HG03521 (cell line): ENCODE measurements around the gene CPE.
"Not testable (repeated sequence)": the region's sequence is repeated elsewhere in the genome, so short reads cannot be mapped to it uniquely, and the experiment has no call there.

Source experiments
- ATAC-seq: cut with Tn5 transposase; IDR thresholded peaks from one replicate; pipeline ENCODE4 v1.9.1; 2021; ENCODE audit warnings: mild to moderate bottlenecking, moderate library complexity; ENCODE audit not compliant: unreplicated experiment

CPE gene

DNA sequence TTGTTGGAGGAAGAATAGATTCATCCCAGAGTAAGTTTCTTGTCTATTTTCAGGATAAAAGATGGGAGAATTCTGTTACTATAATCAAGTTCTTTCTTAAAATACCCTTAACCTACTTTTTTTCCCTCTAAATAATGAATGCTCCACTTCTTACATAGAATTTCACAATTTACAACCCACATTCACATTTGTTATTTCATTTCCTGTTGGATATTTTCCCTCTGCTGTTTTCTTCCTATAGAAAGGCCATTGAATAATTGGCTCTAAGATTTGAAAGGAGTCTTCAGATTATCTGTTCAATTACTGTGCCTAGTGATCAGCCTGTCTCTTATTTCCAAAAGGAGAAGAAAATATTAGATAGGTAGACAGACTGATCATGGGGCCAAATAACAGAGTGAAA lies 79.7 kb downstream of the CPE start:
- ATAC-seq, result no peak

DNA sequence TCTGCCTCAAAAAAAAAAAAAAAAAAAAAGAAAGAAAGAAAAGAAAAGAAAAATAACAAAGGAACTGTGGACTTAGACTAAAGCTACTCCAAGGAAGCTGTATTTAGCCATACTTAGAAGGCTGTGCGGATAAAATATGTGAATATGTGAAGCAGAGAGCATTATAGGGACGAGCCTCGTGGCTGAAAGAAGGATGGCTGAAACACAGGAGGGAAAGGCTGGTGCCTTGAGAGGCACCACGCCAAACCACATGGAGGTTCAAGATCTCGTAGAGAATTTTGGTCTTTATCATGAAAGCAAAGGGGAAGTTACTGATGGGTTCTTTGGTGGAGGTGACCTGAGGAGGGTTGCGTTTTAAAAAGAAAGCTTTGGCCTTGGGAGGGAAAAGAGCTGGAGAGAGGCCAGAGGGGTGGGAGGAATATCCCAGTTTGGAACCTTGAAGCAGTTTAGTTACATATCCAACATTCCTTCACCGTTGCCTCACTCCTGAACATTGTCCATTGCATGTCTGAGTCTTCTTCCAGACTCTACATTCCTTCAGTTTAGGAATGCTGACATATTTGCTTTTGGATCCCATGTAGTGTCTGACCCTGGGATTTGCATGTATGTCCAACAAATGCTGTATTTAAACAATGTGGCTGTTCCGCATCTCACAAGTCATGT lies 82.5 kb downstream of the CPE start:
- no peak for ATAC-seq

DNA sequence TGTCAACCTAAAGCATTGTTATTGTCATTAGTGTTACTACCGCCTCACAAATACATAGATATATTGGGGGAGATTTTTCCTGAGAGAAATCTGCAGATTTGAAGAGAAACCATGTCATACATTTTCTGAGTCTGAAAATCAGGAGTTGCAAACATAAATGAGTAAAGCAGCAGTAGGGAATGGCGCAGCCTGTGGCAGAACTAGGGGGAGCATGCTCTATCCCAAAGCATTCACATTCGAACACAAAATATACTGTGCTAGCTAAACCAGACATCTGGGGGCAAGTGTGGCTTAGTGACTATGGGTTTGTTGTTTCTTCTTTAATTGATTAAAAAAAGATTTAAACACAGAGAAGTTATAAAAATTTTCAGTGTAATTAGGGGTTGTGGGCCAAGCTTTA lies 83.2 kb downstream of the CPE start:
- ATAC-seq, result no peak

DNA sequence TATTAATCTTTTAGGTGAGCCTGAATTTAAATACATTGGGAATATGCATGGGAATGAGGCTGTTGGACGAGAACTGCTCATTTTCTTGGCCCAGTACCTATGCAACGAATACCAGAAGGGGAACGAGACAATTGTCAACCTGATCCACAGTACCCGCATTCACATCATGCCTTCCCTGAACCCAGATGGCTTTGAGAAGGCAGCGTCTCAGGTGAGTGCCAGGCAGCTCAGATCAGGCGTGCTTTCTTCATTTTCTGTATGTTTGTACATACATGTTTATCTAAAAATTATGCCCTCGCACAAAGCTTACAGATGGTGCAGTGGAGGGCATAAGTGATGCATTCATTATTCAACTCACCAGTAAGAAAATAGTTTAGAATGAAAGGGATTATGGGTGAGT lies 85.6 kb downstream of the CPE start:
- peak; percentile 12 for ATAC-seq

DNA sequence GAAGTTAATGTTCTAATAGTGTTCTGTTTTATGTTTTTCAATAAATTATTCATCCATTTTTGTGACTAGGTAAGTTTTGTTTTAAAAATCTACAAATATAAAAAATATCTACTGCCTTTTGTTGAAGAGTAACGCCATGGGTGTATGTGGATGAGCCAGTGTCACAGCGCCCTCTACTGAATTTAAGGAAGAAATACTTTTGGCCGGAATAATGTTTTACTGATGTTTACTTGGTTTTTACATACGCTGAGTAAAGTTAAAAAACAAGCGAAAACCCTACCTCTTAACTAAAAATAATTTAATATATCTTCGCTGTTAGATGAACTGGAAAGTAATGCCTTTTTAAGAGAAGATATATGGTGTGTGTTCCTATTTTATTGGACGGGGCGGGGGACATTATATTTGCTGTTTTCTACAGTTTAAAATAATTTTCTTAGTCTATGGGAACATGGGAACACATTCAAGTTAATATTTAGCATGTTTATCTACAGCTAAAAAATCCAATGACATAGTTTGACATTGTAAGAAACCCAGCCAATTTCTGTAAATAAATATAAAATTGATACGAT lies 86.1 kb downstream of the CPE start:
- ATAC-seq, result peak; percentile 67

DNA sequence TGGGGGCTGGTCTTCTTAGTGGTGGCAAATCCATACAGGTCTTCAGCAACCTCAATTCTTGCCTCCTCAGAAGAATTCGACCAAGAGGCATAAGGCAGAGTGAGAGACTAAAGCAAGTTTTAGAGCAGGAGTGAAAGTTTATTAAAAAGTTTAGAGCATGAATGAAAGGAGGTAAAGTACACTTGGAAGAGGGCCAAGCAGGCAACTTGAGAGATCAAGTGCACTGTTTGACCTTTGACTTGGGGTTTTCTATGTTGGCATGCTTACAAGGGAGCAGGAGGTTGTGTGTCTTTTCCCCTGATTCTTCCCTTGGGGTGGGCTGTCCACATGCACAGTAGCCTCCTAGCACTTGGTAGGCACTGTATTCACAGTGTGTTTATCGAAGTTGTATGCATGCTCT lies 91.2 kb downstream of the CPE start:
- ATAC-seq, result no peak

DNA sequence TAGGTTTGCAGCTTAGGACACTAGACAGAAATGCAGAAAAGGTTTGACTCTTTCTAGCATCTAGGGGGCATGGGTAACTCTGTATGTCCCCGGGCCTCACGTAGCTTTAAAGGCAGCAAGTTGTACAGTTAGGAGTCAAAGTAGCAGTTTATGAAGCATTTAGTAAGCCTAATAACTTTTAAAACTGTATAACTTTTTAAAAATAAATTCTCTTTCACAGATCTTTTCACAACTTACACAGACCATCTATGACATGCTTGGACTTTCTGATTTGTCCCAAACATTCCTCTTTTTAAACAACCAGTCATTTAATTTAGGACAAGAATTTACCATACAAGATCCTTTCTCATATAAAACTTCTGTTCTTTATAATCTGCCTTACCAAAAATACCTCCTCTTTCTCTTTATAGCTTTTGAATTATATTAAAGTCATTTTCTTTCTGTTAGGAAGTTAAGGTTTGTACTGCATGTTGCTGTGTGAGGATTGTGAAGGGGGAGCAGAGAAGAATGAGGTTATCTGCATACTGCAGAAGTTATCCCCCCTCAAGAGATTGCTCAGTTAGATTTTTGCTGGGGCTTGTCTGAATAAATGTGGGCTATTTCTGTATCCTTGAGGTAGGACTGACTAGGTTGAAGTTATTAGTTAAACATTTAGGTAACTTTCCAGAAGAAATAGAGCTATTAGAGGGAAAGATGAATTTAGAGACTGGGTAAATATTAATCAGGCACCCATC lies 94.3 kb downstream of the CPE start:
- no peak for ATAC-seq

DNA sequence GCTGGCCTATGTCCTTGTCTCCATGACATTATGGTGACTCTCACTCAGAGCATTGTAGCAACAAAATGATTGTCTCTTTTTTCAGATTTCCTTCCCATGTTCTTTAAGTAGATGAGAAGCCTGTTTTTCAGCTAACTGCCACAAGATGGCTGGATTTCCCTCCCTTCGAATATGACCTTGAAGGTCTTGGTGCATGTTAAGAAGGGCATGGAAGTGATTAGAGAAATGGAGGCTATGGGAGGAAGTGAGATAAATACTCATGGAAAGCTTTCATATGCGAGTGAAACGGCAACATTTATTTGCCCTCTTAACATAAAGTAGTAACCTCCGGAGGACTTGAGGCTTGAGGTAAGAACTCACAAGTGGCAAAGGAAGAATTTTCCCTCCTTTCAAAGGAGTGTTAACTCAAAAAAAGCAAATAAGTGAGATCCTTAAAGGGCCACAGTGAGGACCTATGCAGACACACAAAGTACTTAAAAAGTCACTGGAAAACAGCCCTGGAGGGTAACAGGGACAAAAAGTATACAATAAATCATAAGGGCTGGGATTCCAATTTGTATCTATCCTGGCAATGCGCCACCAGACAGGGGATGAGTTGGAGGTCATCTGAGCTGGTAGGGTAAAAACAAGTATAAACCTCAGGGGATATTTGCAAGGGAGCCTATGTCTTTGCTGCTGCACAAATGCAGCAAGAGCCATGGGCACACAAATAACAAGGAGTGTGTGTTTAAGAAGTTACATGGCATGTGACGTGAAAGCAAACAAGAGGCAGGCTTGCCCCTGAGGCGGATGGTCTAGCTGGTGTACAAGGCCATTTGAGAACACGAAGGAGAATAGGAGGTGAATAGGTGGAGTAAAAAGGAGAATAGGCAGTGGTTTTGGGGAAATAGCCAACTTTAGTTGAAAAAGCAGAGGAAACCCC lies 96.2 kb downstream of the CPE start:
- ATAC-seq, result no peak

DNA sequence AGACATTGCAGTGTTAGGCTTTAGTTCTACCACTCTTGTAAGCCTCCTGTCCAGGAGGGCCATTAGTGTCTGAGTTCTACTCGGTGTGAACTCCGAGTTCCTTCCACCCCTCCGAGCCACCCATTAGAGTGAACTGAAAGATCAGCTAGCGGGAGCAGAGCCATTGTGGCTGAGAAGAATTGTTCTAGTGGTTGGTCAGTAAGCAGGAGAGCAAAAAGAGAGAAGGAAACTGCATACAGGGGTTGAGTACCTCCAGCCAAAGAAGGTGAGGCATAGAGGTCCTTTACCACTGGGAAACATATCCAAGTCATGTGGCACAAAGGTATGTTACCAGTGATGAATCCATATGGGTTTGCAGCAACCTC lies 96.9 kb downstream of the CPE start:
- ATAC-seq, result no peak

DNA sequence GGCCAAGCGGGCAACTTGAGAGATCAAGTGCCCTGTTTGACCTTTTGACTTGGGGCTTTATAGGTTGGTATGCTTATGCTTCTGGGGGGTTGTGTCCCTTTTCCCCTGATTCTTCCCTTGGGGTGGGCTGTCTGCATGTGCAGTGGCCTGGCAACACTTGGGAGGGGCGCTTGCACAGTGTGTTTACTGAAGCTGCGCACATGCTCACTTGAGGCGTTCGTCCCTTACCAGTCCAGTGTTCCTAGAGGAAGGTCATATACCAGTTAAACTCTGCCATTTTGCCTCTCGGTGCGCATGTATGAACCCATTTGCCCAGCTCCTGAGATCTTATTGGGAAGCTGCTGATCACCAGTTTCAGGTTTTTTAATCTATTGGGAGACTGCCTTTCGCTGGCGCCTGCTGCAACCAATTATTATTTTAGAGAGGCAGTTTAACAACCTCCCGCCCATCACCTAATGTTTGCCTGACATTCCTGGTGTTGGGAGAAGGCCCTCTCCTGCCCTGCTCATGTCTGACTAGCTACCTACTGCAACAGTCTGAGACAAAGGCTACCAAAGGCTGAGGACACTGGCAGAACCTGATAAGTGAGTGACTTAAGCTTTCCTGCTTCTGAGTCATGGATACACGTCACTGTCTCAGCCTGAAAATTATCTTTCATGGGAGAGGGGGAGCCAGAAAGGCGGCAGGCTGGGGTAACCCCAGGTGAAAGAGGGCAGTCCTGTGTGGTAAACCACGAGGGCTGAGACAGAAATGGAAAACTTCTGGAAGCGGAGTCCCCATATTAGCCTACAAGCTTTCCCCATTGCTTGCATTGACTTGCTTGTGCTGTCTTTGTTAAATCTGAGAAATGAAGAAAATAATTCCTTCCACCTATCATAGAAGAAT lies 97.6 kb downstream of the CPE start:
- ATAC-seq, result no peak

DNA sequence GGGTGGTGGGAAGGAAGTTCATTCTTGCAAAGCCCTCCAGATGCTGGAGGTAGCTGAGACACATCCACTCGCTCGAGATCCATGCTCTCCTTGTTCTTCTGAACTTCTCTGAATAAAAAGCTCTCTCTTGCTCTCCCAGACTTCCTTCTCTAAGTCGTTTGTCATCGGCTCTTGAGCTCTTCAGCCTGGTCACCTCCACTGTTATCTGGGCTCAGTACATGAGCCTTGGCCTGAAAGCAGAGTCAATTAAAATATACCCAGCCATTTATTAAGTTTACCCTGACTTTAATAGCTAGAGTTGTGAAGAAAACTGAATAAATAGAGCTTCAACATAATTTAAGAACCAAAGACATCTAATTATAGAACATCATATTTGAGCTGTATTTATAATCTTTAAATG lies 99.0 kb downstream of the CPE start:
- ATAC-seq, result no peak

DNA sequence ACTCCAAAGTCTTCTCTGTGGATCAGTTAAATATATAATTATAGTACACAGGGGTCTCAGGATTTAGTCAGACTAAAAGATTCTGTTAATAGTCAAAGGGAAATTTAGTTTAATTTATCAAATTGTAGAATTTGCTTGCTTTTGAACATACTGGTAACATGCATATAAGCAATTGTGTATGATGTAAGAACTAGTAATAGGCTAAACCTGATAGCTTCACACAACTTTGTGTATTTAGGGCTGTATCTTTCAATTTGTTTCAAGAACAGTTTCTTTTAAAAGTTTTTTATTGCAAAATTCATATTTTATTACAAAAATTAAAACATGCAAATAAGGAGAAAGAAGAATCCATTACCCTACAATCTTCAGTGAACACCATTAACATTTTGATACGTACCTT lies 99.5 kb downstream of the CPE start:
- ATAC-seq, result no peak

DNA sequence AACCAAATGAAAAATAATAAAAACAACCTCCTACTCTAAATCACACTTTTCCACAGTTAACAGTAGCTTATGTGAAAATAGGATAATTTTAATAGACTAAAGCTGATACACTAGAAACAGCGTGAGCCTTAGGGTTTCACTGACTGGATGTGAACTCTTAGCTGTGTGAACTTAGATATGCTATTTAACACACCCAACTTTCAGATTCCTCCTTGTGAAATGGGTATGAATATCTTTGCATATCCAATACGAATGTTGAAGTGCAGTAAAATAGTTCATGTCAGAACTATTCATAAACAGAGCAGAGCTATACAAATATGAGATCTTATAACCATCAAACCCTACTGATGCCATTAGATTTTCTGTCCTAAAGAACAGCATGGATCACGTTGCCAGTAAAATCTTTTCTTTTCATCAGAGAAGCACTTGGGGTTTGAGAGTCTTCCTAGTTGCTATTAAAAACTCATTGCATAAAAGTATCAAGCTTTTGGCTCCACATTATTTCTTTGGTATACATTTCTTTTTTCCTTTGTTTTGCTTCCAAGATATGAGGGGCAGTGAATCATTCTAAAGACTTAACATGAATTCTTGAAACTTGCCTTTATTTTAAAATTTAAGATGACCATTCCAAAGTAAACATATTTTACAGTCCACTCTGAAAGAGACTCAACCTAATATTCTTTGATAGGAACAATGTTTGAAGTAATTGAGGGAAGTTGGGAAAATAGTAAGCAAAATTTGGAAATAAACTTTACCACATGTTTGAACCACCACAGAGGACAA lies 102.4 kb downstream of the CPE start:
- ATAC-seq, result no peak

DNA sequence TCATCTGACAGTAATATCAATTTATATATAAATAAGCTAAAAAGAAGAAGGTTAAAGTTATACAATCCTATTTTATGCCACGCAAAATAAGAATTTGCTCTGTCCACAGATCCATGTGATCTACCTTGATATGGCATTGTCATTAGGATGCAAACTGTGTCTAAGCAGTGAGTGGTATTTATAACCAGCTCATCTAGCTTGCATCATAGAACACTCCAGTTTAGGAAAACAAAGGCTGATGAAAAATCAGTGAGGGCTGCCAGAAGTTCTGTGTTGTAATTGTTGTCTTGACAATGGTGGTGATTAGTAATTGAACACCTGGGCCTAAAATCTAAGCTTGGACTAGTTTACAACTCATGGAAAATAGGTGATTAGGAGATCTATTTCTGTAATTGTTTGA lies 111.0 kb downstream of the CPE start:
- no peak for ATAC-seq

DNA sequence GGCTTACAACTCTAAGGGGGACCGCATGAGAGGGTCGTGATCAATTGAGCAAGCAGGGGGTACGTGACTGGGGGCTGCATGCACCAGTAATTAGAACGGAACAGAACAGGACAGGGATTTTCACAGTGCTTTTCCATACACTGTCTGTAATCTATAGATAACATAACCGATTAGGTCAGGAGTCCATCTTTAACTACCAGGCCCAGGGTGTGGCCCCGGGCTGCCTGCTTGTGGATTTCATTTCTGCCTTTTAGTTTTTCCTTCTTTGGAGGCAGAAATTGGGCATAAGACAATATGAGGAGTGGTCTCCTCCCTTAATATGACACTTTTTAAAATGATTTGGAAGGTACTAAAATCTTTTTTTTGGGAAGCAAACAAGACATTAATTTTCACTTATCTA lies 113.8 kb downstream of the CPE start:
- not testable (repeated sequence) for ATAC-seq

DNA sequence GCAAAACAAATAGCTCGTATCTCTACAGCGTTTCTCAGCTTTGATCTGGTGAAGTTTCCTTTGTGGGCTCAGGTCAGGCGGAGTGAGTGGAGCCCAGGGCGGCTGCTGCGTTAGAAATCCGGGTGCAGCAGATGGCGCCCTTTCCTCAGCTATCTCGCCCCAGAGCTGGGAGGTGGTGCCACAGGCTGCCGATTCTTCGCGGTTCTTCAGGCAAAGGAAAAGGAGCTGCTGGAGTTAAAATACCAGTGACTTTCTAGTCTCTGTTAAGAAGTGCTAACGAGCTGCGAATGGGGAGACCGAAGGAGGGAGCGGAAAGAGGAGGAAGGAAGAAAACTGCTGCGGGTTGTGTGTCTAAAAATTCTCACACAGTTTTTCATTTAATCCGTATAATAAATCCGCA lies 114.6 kb downstream of the CPE start:
- ATAC-seq, result peak; percentile 92

DNA sequence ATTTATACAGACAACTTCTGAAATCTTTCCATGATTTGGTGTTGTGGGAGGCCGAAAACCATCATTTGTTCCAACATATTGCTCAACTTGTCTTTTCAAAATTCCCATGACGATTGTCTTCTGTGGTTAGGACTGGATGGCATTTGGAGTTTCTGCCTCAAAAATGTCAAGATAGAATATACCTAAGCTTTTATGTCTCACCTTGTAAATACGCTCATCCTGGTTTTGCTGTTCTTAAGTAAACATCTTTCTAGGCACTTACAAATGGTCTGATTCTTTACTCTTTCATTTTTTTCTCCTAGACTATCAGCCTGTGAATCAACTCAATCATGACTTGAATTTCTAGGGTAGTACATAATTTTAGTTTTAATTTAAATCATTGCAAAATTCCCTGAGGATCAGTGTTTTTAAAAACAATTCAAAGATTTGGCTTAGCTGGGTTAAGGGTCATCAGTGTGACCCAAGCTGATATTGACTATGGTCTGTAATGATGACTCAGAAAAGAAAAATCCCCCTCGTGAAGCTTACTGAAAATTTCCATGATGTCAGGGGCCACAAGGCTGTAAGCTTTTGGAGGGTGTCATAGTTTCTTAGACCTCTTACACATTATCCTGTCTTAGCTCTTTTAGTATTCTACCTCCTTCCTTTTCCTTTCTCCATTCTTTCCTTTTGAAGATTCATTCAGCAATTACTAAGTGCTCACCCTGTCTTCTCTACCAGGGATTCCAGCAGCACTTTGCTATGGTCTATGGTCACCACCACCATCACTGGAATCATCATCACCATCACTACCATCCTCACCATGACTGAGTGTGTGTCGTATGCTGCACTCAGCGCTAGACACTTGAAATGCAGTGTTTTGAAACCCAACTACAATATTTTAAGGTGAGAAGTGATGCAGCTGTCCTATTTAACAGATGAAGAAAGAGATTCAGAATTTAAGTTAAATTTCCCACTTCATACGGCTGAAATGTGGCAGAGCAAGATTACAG lies 124.4 kb downstream of the CPE start:
- ATAC-seq, result no peak

DNA sequence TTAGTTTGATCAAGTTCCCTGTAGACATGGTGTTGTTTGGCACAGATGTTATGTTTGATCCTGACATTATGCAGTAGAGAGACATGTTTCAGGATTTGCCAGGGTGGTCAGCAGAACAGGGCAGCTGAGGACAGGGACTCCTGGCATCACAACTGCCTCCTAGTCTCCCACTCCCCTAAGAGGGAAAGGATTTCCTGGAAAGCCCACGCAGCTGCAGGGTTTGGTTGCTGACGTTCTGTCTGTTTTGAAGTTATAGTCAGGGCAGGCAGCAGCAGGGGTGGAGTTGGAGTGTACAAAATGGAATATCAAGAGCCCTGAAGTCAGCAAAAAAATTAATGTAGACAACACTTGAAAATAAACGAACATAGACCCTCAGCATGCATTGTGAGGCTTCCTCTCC lies 125.4 kb downstream of the CPE start:
- no peak for ATAC-seq
